IgD-negative memory B cell (primary cell): ENCODE measurements around the gene TOR4A. TPM values are rescaled to one million over a fixed set of nuclear protein-coding genes. Genes with fewer than 3 reads are reported as not detected.

Experiments used
- H3K27ac Mint-ChIP-seq, 3 donors: one replicate each; pipeline ENCODE4 v1.8.0; 2020 to 2022; ENCODE audit warnings: mild to moderate bottlenecking in 3 of 3, mixed read lengths in 3 of 3, moderate library complexity in 1 of 3
- H3K27me3 Mint-ChIP-seq: one replicate; pipeline ENCODE4 v1.8.0; 2021; ENCODE audit warnings: mixed read lengths
- H3K36me3 Mint-ChIP-seq: one replicate; pipeline ENCODE4 v1.8.0; 2020; ENCODE audit warnings: mild to moderate bottlenecking, mixed read lengths
- H3K4me1 Mint-ChIP-seq, 3 donors: one replicate each; pipeline ENCODE4 v1.8.0; 2020 to 2022; ENCODE audit warnings: mixed read lengths in 3 of 3, mild to moderate bottlenecking in 1 of 3
- H3K4me3 Mint-ChIP-seq, 4 donors: one replicate each; pipeline ENCODE4 v1.8.0; 2020 to 2022; ENCODE audit warnings: mild to moderate bottlenecking in 4 of 4, mixed read lengths in 4 of 4, moderate library complexity in 3 of 4
- H3K9me3 Mint-ChIP-seq, 3 donors: one replicate each; pipeline ENCODE4 v1.8.0; 2020 to 2021; ENCODE audit warnings: mixed read lengths in 3 of 3, mild to moderate bottlenecking in 1 of 3
- polyA plus RNA-seq: library from polyadenylated mRNA; unstranded; fragments of 300-500 nt; fragmentation: Illumina TruSeq; gene quantifications from one replicate; pipeline ENCODE4 v1.2.3, GENCODE V29; 2021

Gene TOR4A
- polyA plus RNA-seq, 1 donor from 2014 or later = 8.9 TPM

DNA sequence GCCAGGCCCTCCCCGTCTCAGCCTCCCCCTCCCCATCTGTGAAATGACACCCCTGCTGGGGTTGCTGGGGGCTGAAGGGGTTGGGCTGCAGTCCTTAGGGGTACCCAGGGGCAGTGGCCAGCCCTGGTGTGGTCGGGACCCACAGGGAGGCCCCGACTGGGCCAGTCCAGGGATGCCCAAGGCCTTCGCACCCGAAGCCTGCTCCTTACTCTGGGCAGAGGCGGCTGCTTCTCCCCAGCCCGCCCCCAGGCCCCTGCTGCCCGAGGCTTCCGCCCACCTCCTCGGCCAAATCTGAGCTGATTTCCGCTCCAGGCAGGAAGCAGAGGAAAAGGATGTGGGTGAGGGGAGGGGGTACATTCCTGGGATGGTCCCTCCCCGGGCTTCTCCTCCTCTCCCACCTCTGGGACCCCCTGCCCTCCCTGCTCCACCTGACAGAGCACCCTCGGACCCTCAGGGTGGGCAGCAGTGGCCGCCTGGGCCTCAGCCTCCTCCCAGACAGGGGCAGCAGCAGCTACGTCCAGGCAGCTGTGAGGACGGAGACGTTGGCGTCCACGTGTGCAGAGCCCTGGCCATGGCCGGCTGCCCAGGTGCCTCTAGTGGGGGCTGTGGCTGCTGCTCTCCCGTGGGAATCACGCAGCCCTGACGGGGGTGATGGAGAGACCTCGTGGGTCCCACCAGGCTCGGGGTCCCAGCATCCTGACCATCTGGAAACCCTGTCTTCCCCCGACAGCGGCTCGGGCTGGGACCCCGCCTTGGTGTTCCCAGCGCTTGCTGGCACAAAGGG, 28.7 kb downstream of the TOR4A start:
- Mint-ChIP-seq H3K36me3 (no peaks in the 10 kb centered on the region), H3K27ac (no peak overlapping the region), H3K4me3 (peak overlapping the region in 1 of 4 donors; percentile 37), H3K9me3 (no peaks in the 10 kb centered on the region), H3K27me3 (no peaks in the 10 kb centered on the region), H3K4me1 (peaks cover 0 to 3% (median 0%) of the 10 kb centered on the region in 3 donors)

GRCh38 chr9:137306850-137307254, 29.3 kb downstream of the TOR4A start:
- Mint-ChIP-seq H3K4me3 (peak overlapping the region in 1 of 4 donors; percentile 22), H3K9me3 (no peaks in the 10 kb centered on the region), H3K4me1 (peaks cover 0 to 3% (median 0%) of the 10 kb centered on the region in 3 donors), H3K27ac (peak overlapping the region in 1 of 3 donors; percentile 48), H3K36me3 (no peaks in the 10 kb centered on the region), H3K27me3 (no peaks in the 10 kb centered on the region)

- peak overlapping the region in 1 of 4 donors; percentile 37 for H3K4me3 Mint-ChIP-seq
These were observed 29.9 kb downstream of the TOR4A start for GRCh38 chr9:137307255-137308056.

DNA sequence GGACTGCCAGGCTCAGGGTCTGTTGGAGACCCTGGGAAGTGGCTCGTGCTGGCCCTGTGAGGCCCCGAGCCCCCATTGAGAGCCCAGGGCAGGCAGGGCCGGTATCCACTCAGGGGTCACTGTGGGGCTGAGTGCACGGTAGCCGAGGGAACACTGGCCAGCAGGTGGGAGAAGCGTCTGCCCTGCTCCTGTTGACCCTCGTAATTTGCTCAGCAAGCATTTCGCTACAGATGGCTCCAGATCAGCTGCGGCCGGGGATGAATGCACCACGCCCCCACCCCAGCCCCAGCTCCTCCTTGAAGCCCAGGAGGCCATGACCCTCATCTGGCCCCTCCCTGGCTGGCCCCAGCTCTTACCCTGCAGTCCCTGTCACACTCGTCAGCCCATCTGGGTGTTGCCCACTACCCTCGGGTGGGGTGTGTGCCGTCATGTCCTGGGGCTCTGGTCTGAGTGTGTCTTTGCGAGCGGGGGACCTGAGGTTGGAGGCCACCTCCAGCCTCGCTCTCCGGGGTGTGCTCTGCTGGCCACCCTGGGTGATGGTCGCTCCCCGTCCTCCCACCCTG, 30.6 kb downstream of the TOR4A start:
- H3K36me3 Mint-ChIP-seq = no peaks in the 10 kb centered on the region
- H3K27me3 Mint-ChIP-seq = no peaks in the 10 kb centered on the region
- H3K27ac Mint-ChIP-seq = peak overlapping the region in 1 of 3 donors; percentile 65
- H3K9me3 Mint-ChIP-seq = no peaks in the 10 kb centered on the region
- H3K4me1 Mint-ChIP-seq = peaks cover 0 to 3% (median 0%) of the 10 kb centered on the region in 3 donors
- no peak overlapping the region for H3K4me3 Mint-ChIP-seq

More at GRCh38 chr9:137307255-137308056, 29.9 kb downstream of the TOR4A start:
- Mint-ChIP-seq H3K4me1 (peaks cover 0 to 3% (median 0%) of the 10 kb centered on the region in 3 donors), H3K27ac (peak overlapping the region in 1 of 3 donors; percentile 48), H3K27me3 (no peaks in the 10 kb centered on the region), H3K36me3 (no peaks in the 10 kb centered on the region), H3K9me3 (no peaks in the 10 kb centered on the region)

- H3K4me3 Mint-ChIP-seq = no peak overlapping the region
- no peaks in the 10 kb centered on the region for H3K27me3 Mint-ChIP-seq
- H3K36me3 Mint-ChIP-seq = no peaks in the 10 kb centered on the region
These were observed 32.1 kb downstream of the TOR4A start for GRCh38 chr9:137309368-137310188.

GRCh38 chr9:137310189-137311052, 32.9 kb downstream of the TOR4A start:
- Mint-ChIP-seq H3K4me3 (no peak overlapping the region), H3K4me1 (peaks cover 0 to 2% (median 0%) of the 10 kb centered on the region in 3 donors), H3K27me3 (no peaks in the 10 kb centered on the region), H3K9me3 (no peaks in the 10 kb centered on the region), H3K36me3 (no peaks in the 10 kb centered on the region), H3K27ac (no peak overlapping the region)

More at GRCh38 chr9:137309368-137310188, 32.1 kb downstream of the TOR4A start:
- no peak overlapping the region for H3K27ac Mint-ChIP-seq
- H3K4me1 Mint-ChIP-seq = peaks cover 0 to 3% (median 0%) of the 10 kb centered on the region in 3 donors
- no peaks in the 10 kb centered on the region for H3K9me3 Mint-ChIP-seq

- H3K27me3 Mint-ChIP-seq = no peaks in the 10 kb centered on the region
- no peak overlapping the region for H3K27ac Mint-ChIP-seq
- H3K36me3 Mint-ChIP-seq = no peaks in the 10 kb centered on the region
- H3K4me1 Mint-ChIP-seq = no peaks in the 10 kb centered on the region
- no peaks in the 10 kb centered on the region for H3K9me3 Mint-ChIP-seq
- H3K4me3 Mint-ChIP-seq = no peak overlapping the region
These were observed 33.9 kb downstream of the TOR4A start for GRCh38 chr9:137311171-137311985.

- no peaks in the 10 kb centered on the region for H3K4me1 Mint-ChIP-seq
- H3K36me3 Mint-ChIP-seq = no peaks in the 10 kb centered on the region
- no peak overlapping the region for H3K4me3 Mint-ChIP-seq
- peaks cover 2% of the 10 kb centered on the region for H3K27me3 Mint-ChIP-seq
- no peak overlapping the region for H3K27ac Mint-ChIP-seq
- H3K9me3 Mint-ChIP-seq = no peaks in the 10 kb centered on the region
These were observed 34.7 kb downstream of the TOR4A start for GRCh38 chr9:137311986-137312851.

GRCh38 chr9:137312852-137313325, 35.4 kb downstream of the TOR4A start:
- peaks cover 2% of the 10 kb centered on the region for H3K27me3 Mint-ChIP-seq
- no peaks in the 10 kb centered on the region for H3K4me1 Mint-ChIP-seq
- H3K27ac Mint-ChIP-seq = no peak overlapping the region
- H3K36me3 Mint-ChIP-seq = no peaks in the 10 kb centered on the region
- H3K9me3 Mint-ChIP-seq = no peaks in the 10 kb centered on the region
- no peak overlapping the region for H3K4me3 Mint-ChIP-seq

DNA sequence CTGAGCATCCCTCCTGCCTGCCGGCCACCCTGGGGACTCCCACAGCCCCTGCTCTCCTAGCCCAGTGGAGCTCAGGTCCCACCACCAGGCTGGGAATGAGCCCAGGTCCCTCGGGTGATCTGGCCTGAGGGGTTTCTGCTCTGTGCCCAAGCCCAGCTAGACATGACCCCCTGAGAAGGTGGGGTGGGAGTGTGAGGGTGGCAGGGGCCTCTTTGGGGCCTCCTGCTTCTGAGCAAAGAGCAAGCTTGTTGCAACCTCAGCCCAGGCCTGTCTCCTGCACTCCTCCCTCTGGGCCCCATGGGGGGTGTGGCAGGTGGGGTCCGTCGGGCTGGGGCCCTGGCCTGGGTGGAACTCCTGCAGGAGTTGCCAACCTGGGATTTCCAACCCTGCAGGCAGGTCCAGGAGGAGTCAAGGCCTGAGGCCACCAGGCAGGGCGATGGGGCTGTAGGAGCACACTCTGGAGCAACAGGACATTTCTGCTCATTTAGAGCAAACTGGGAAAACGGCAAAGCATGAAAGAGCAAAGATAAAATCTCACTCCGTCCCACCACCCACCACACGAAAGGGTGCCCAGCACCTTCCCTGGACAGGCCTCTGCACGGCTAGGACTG, 35.9 kb downstream of the TOR4A start:
- Mint-ChIP-seq H3K27ac (no peak overlapping the region), H3K36me3 (no peaks in the 10 kb centered on the region), H3K4me3 (no peak overlapping the region), H3K9me3 (no peaks in the 10 kb centered on the region), H3K27me3 (peaks cover 2% of the 10 kb centered on the region), H3K4me1 (no peaks in the 10 kb centered on the region)

DNA sequence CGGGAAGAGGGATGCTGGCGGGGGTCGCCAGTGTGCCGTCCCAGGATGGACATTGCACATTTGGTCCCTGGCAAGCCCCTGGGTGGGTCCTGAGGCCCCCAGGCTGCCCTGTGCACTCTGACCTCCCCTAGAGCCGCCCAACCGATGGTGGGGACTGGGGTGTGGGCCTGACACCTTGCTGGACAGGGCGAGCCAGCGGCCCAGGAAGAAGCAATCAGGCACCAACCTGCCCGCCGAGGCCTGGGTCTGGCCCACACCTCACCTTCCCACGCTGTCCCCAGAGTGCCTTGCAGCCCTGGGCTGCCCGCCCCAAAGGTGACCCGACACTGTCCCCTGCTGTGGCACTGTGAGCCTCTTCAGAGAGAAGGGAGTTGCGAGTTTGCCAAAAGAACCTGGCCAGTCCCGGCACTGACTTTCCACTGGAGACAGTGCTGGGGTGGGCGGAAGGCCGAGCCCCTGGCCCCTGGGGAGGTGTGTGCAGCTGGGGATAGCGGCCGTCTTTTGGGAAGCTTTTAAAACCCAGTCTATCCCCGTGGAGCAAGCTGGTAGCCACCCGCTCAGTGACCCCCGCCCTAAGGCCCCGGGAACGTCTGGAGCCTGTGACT, 36.5 kb downstream of the TOR4A start:
- Mint-ChIP-seq H3K27me3 (peaks cover 2% of the 10 kb centered on the region), H3K36me3 (no peaks in the 10 kb centered on the region), H3K4me1 (no peaks in the 10 kb centered on the region), H3K4me3 (no peak overlapping the region), H3K9me3 (no peaks in the 10 kb centered on the region), H3K27ac (no peak overlapping the region)
